ENCODE results near the gene NRG2. TPM values are rescaled to one million over a fixed set of nuclear protein-coding genes. Genes with fewer than 3 reads are reported as not detected.

NRG2 gene
- total and polyA plus RNA-seq, 2 of the 4 experiments (the other 2 are of a cell fraction) = 0.18 TPM; not detected in 1

- H2BK15ac ChIP-seq (ENCODE audit: low read depth, low read length) = no peak overlapping the region
- DNase-seq (no peak), ATAC-seq (ENCODE audit: low read depth) (no peak)
- H3K56ac ChIP-seq (ENCODE audit: extremely low read depth, insufficient read depth, low read length) = no peak overlapping the region
- H2AFZ ChIP-seq (replicated peaks; ENCODE audit: low read length, poor library complexity) = no peak overlapping the region
- H2BK120ac ChIP-seq (ENCODE audit: low read depth, low read length) = no peak overlapping the region
- no peak overlapping the region for H3K27ac ChIP-seq (ENCODE audit: insufficient read depth, low read length)
- no peak overlapping the region for H3K23ac ChIP-seq (ENCODE audit: low read depth, low read length)
- no peak overlapping the region for H2BK5ac ChIP-seq (ENCODE audit: low read depth, low read length, poor library complexity, severe bottlenecking)
- TF ChIP-seq NFE2L2 (IDR thresholded peaks at IDR 0.05; ENCODE audit: low read depth, low read length) = no peak
- peaks cover 7% of the 10 kb centered on the region; the same call in 1 of the 2 replicates for H3K4me1 ChIP-seq (ENCODE audit: control insufficient read depth, insufficient read depth, low read length)
- H3K4me2 ChIP-seq (ENCODE audit: low read depth, low read length) = no peak overlapping the region
- H3K9ac ChIP-seq (ENCODE audit: low read depth, low read length) = no peak overlapping the region
- H4K91ac ChIP-seq (ENCODE audit: insufficient read depth, low read depth, low read length) = no peak overlapping the region
- H4K20me1 ChIP-seq (ENCODE audit: insufficient read depth, low read length) = no peaks in the 10 kb centered on the region; the same call in 1 of the 2 replicates
- H4K8ac ChIP-seq (ENCODE audit: low read depth in 2 of 2, low read length in 2 of 2) = no peak overlapping the region
- H3K27me3 ChIP-seq (ENCODE audit: control insufficient read depth, insufficient read depth, low read length) = peaks cover 66% of the 10 kb centered on the region
- WGBS, 2 experiments (ENCODE audit: extremely low coverage in 2 of 2, insufficient read length in 1 of 2) = no CpG with 5 or more reads among the region's 6 CpGs
- no peak overlapping the region for H2AK5ac ChIP-seq (ENCODE audit: low read depth, low read length)
- CTCF ChIA-PET = no interaction called here
- in situ Hi-C loops (cut with MboI; ENCODE audit: low sequenced_read_pairs) (no loop called here), intact Hi-C loops (cut with micrococcal nuclease) (no loop called here), dilution Hi-C loops (cut with HindIII; ENCODE audit: low sequenced_read_pairs, unreplicated experiment) (no loop called here)
- no peak overlapping the region for H3K14ac ChIP-seq (replicated peaks; ENCODE audit: low read depth, low read length)
- no peak overlapping the region for H3K4ac ChIP-seq (ENCODE audit: low read depth, low read length)
- no peak overlapping the region for H3K4me3 ChIP-seq (ENCODE audit: insufficient read depth, low read depth, low read length)
- H4K5ac ChIP-seq (ENCODE audit: low read depth, low read length) = no peak overlapping the region
- H3K79me1 ChIP-seq (ENCODE audit: low read depth in 1 of 2, low read length in 2 of 2) = no peaks in the 10 kb centered on the region
- H3K36me3 ChIP-seq (ENCODE audit: control insufficient read depth, insufficient read depth, low read length) = no peaks in the 10 kb centered on the region
- H3K9me1 ChIP-seq (ENCODE audit: insufficient read depth, low read length) = no peaks in the 10 kb centered on the region
- POLR2A ChIA-PET (ENCODE audit: unreplicated experiment) = no interaction called here
- H2AK9ac ChIP-seq (replicated peaks; ENCODE audit: low read depth, low read length, poor library complexity) = no peak overlapping the region
- H3K18ac ChIP-seq (ENCODE audit: low read depth, low read length) = no peak overlapping the region
- no peak overlapping the region for H2BK20ac ChIP-seq (ENCODE audit: low read depth, low read length)
- no TSS peak for BruUV-seq (replicated peaks)
- no peaks in the 10 kb centered on the region for H3K9me3 ChIP-seq (ENCODE audit: control insufficient read depth, insufficient read depth, low read length)
These were observed 165.9 kb downstream of the NRG2 start for GRCh38 chr5:139877129-139877597.

All from IMR-90 (cell line).